HG03175 (cell line): ENCODE results near the gene SH3GL2.
"Not testable (repeated sequence)": the region's sequence is repeated elsewhere in the genome, so short reads cannot be mapped to it uniquely, and the experiment has no call there.

ENCODE experiments used
- ATAC-seq: cut with Tn5 transposase; IDR thresholded peaks from one replicate; pipeline ENCODE4 v1.9.1; 2021; ENCODE audit warnings: mild to moderate bottlenecking, moderate library complexity; ENCODE audit not compliant: unreplicated experiment

SH3GL2 gene

DNA sequence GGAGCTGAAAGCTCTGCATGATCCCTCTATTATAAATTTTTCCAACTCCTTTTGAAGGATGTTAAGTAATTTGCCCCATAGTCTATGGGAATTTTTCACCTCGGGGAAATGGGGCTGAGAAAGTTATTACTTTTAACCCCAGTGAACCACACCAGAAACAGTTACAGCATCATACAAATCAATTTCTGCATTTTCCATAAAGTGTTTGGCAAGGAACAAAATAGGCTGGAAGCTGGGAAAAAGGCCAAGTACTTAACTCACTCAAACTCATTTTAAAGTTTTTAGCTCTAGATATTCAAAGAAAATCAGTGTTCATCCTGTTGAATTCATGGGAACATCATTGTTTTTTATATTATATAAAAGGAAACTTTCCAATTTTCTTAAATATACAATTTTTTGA is 160.9 kb downstream of the SH3GL2 start:
- ATAC-seq, result no peak

- no peak for ATAC-seq
Observed at GRCh38 chr9:17742067-17742466, 163.2 kb downstream of the SH3GL2 start.

DNA sequence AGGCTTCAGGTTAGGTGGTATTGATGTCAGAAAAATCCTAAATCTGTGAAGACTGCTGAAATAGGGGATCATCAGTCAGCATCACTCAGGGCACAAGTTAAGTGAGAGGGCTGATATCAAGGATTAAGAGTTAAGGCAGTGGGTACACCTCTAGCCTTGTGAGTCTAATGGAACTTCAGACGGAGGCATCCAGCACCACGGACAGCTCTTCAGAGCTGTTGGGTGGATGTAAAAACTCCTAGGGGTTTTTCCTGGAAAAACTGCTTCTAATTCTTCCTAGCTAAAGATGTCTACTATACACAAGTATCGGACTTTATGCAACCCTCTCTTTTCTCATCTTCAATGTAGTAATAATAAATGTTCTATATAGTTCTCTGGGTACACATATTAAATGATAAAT is 165.9 kb downstream of the SH3GL2 start:
- no peak for ATAC-seq

DNA sequence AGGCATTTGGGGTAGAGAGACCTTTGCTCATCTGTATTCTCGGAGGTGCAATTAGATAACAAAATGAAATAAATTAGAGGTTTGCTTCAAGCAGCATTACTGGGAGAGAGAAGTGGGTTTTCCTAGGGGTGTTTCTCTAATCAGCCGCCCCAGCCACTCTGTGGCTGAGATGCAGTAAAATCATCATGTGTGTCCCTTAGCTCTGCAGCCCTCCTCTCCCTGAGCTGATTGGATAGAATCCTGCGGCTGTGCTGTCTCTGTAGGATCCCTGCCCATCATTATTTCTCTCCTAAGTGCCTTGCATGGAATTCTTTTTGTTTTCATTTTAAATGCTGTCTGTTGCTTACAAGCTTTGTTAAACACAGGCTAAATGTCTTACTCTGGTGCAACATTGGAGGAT is 171.4 kb downstream of the SH3GL2 start:
- no peak for ATAC-seq

DNA sequence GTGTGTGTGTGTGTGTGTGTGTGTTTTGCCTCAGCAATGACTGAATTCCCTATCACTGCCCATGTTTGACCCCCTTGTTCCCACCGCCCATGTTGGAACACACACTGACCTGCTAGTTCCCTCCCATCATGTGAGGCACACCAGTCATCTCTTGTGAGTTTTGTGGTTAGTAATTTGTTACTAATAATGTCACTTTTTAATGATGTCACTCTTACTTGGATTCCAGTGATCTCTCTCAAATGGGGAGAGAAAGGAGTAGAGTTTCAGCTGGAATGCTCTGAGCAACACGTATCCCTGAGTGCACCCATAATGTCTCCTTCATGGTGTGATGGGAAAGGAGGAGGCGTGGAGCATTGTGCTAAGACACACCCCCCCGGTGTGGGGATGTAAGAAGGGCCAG is 172.6 kb downstream of the SH3GL2 start:
- no peak for ATAC-seq

DNA sequence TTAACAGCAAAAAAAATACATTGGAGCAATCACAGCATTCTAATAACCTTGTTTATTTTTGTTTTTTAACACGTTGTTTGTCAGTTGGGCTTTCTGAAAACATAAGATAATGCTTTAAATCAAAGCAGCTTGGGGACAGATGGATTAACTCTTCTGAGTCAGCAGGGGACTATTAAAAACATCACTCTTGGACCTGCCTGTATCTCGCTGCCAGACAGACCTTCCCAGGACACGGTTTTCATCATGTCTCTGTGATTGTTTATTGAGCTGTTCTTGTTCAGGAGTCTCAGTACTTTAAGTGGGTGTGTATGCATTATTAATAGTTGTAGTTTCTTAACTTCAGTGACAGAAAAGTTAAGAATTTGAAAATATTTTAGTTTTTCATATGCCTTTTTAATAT is 173.2 kb downstream of the SH3GL2 start:
- no peak for ATAC-seq

DNA sequence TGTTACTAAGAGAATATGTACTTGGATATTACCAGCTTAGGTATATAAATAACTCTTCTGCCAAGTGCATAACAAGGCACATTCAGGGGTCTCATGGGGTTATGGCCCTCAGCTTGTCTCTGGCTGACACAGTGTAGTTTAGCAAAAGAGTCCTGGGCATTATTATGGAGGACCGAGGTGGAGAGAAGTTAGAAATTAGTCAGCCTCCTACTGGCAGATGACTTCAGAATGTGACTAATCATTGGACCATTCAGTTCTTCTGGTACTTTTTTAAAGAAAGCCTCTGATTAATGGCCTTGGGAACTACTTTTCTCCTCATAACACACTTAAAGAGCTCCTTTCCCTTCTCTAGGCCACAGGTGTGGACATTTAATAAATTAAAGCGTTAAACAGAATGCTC is 178.9 kb downstream of the SH3GL2 start:
- ATAC-seq, result no peak

GRCh38 chr9:17760250-17760649 is 181.4 kb downstream of the SH3GL2 start:
- ATAC-seq, result no peak

DNA sequence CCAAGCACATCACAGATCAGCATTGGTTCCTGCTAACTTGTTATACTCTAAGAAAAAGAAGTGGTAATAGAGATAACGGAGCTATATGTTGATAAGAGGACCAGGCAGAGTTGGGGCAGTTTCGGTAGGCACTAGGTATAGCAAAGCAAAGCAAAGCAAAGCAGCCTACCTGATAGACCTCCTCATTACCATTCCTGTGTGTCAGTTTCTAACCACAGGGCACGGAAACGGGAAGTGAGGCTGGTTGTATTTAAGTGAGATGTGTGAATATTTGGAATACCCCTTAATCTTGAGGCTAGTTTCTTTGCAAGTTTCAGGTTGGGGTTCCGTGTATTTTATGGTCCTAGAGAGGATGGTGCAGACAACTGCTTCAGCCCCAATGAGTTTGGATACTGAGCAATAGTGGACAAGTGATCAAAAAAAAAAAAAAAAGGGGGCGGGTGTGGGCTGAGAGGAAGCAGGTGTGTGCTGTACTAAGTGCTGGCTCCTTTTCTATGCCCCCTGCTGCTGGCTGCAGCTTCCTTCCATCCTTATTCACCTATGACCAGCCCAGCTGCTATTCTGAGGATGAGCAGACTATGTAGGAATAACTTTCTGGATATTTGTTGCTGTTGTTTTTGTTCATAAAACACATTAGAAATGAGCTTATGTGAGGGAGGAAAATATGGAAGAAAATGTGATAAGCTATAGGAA is 183.3 kb downstream of the SH3GL2 start:
- ATAC-seq, result no peak

DNA sequence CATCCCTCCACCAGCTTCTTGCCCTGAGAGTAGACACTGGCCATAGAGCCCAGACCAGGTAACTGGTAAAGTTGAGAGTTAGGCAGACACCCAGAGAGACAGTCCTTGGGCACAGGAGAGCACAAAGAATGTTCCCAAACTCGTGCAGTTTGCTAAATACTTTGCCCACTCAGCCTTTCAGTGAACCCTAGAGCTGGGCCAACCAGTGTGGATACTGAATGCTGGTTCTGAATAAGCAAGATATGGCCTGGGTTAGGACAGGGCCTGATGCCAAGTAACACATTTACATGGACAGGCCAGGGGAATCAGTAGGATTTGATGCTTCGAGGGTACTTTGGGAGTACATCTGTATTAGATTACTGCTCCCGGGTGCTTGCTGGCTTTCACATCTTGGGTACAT is 185.4 kb downstream of the SH3GL2 start:
- ATAC-seq, result no peak

- ATAC-seq, result not testable (repeated sequence)
Observed at GRCh38 chr9:17765131-17765530, 186.3 kb downstream of the SH3GL2 start.

- ATAC-seq, result no peak
Observed at GRCh38 chr9:17772223-17772622, 193.4 kb downstream of the SH3GL2 start.

GRCh38 chr9:17775656-17776055 is 196.8 kb downstream of the SH3GL2 start:
- ATAC-seq, result no peak

GRCh38 chr9:17776735-17777134 is 197.9 kb downstream of the SH3GL2 start:
- no peak for ATAC-seq

DNA sequence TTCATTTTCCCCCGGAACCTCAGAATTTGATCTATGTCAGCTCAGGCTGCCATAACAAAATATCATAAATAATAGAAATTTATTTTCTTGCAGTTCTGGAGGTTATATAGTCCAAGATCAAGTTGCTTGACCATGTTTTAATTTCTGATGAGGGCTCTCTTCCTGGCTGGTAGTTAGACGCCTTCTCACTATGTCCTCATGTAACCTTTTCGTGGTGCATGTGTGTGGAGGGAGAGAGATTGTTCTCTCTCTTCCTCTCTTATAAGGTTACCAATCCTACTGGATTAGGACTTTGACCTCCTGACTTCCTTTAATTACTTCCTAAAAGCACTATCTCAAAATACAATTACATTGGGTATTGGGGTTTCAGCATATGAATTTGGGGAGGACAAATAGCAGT is 198.6 kb downstream of the SH3GL2 start:
- ATAC-seq, result no peak

- no peak for ATAC-seq
Observed at GRCh38 chr9:17782430-17783149, 203.7 kb downstream of the SH3GL2 start.

GRCh38 chr9:17783227-17783626 is 204.4 kb downstream of the SH3GL2 start:
- ATAC-seq, result no peak

GRCh38 chr9:17789316-17789715 is 210.4 kb downstream of the SH3GL2 start:
- ATAC-seq, result no peak

- ATAC-seq, result no peak
Observed at GRCh38 chr9:17793713-17794622, 215.1 kb downstream of the SH3GL2 start.

DNA sequence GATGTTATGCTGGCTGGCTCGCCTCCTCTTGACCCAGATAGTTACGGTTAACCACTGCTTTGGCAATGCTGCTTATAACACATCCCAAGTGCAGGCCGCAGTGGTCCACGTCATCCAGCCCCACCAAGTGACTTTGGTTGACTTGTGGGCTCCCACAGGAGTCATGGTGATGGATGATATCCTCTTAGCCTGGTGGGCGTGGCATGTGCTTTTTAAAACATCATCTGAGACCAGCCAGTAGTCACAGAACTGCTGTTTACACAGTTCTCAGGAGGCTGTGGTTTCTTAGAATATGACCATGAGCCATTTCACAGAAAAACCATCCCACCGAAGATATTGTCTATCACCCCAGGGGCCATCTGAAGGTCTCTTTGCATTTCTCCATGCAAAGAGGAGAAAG is 216.9 kb downstream of the SH3GL2 start:
- no peak for ATAC-seq

DNA sequence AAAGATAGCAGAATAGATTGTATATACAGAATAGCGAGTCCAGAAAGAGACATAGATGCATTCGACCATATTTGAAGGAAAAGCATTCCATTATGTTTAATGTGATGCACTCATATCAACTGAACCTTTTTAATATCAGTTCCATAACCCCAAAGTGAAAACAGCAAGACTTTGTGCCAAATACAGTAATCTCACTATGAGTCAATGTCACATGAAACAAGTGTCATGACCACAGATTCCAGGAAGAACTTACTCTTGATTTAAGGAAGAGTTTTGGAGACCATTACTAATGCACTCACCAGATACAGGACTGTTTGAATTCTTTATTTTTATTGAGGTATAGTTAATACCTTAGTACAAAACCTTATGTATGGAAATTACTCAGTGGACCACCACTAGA is 220.5 kb downstream of the SH3GL2 start:
- no peak for ATAC-seq

- no peak for ATAC-seq
Observed at GRCh38 chr9:17800418-17800817, 221.6 kb downstream of the SH3GL2 start.
